ENCODE measurements around the gene TRIO. TPM values are rescaled to one million over a fixed set of nuclear protein-coding genes. Genes with fewer than 3 reads are reported as not detected.

The TRIO gene
- total and polyA plus RNA-seq, 2 donors (not counting 1 experiment from before 2014, with no cell fraction given), result 134 to 281 TPM

- peak in 1 of 2 donors; percentile 59 for DNase-seq (ENCODE audit: low read depth in 2 of 2)
- Histone ChIP-seq H3K9ac (ENCODE audit: insufficient read depth, low read length) (no peak overlapping the region), H2AFZ (ENCODE audit: low read length) (no peak overlapping the region), H4K20me1 (ENCODE audit: control insufficient read depth, extremely low read depth, insufficient read depth, low read length) (no peaks in the 10 kb centered on the region), H3K36me3 (ENCODE audit: control insufficient read depth, insufficient read depth, low read length) (peaks cover 5% of the 10 kb centered on the region), H3K4me2 (ENCODE audit: extremely low read depth, insufficient read depth, low read length) (no peak overlapping the region), H3K27me3 (ENCODE audit: control insufficient read depth, insufficient read depth, low read length) (no peaks in the 10 kb centered on the region), H3K4me1 (ENCODE audit: control insufficient read depth, extremely low read depth, insufficient read depth, low read length) (peaks cover 23% of the 10 kb centered on the region), H3K79me2 (ENCODE audit: control insufficient read depth, insufficient read depth, low read length) (peaks cover 58% of the 10 kb centered on the region), H3K9me3 (ENCODE audit: control insufficient read depth, insufficient read depth, low read depth, low read length) (no peaks in the 10 kb centered on the region), H3K27ac (ENCODE audit: insufficient read depth, low read length) (no peak overlapping the region), H3K4me3 (replicated peaks in 1 of 4; ENCODE audit: control extremely low read depth in 1 of 4, insufficient read depth in 1 of 4, low read depth in 3 of 4, low read length in 4 of 4) (no peak overlapping the region)
- TF ChIP-seq EZH2 (IDR thresholded peaks at IDR 0.05; ENCODE audit: low read length, missing control alignments), result no peak
- no peak for TF ChIP-seq CTCF (conservative IDR thresholded peaks at IDR 0.05 in 1 of 2, IDR thresholded peaks at IDR 0.05 in 1 of 2; ENCODE audit: low read depth in 1 of 2, low read length in 2 of 2)
Observed at GRCh38 chr5:14445013-14445412, 301.9 kb downstream of the TRIO start.

GRCh38 chr5:14445576-14446290 lies 302.6 kb downstream of the TRIO start:
- Histone ChIP-seq H3K79me2 (ENCODE audit: control insufficient read depth, insufficient read depth, low read length) (peaks cover 61% of the 10 kb centered on the region), H3K9ac (ENCODE audit: insufficient read depth, low read length) (no peak overlapping the region), H4K20me1 (ENCODE audit: control insufficient read depth, extremely low read depth, insufficient read depth, low read length) (no peaks in the 10 kb centered on the region), H3K4me3 (replicated peaks in 1 of 4; ENCODE audit: control extremely low read depth in 1 of 4, insufficient read depth in 1 of 4, low read depth in 3 of 4, low read length in 4 of 4) (no peak overlapping the region), H3K9me3 (ENCODE audit: control insufficient read depth, insufficient read depth, low read depth, low read length) (no peaks in the 10 kb centered on the region), H3K4me1 (ENCODE audit: control insufficient read depth, extremely low read depth, insufficient read depth, low read length) (peaks cover 29% of the 10 kb centered on the region), H3K27me3 (ENCODE audit: control insufficient read depth, insufficient read depth, low read length) (no peaks in the 10 kb centered on the region), H2AFZ (ENCODE audit: low read length) (no peak overlapping the region), H3K4me2 (ENCODE audit: extremely low read depth, insufficient read depth, low read length) (no peak overlapping the region), H3K36me3 (ENCODE audit: control insufficient read depth, insufficient read depth, low read length) (peaks cover 7% of the 10 kb centered on the region), H3K27ac (ENCODE audit: insufficient read depth, low read length) (peak overlapping the region; percentile 27)
- DNase-seq (ENCODE audit: low read depth in 2 of 2), result peak in 1 of 2 donors; percentile 82
- TF ChIP-seq CTCF (conservative IDR thresholded peaks at IDR 0.05 in 1 of 2, IDR thresholded peaks at IDR 0.05 in 1 of 2; ENCODE audit: low read depth in 1 of 2, low read length in 2 of 2) (no peak), EZH2 (IDR thresholded peaks at IDR 0.05; ENCODE audit: low read length, missing control alignments) (no peak)

- peaks cover 5% of the 10 kb centered on the region for H3K36me3 ChIP-seq (ENCODE audit: control insufficient read depth, insufficient read depth, low read length)
- no peaks in the 10 kb centered on the region for H3K27me3 ChIP-seq (ENCODE audit: control insufficient read depth, insufficient read depth, low read length)
- no peaks in the 10 kb centered on the region for H4K20me1 ChIP-seq (ENCODE audit: control insufficient read depth, extremely low read depth, insufficient read depth, low read length)
- peak overlapping the region; percentile 89 for H3K27ac ChIP-seq (ENCODE audit: insufficient read depth, low read length)
- H2AFZ ChIP-seq (ENCODE audit: low read length), result no peak overlapping the region
- H3K9ac ChIP-seq (ENCODE audit: insufficient read depth, low read length), result no peak overlapping the region
- peaks cover 54% of the 10 kb centered on the region for H3K79me2 ChIP-seq (ENCODE audit: control insufficient read depth, insufficient read depth, low read length)
- TF ChIP-seq EZH2 (IDR thresholded peaks at IDR 0.05; ENCODE audit: low read length, missing control alignments) (no peak), CTCF (conservative IDR thresholded peaks at IDR 0.05 in 1 of 2, IDR thresholded peaks at IDR 0.05 in 1 of 2; ENCODE audit: low read depth in 1 of 2, low read length in 2 of 2) (no peak)
- H3K9me3 ChIP-seq (ENCODE audit: control insufficient read depth, insufficient read depth, low read depth, low read length), result no peaks in the 10 kb centered on the region
- H3K4me1 ChIP-seq (ENCODE audit: control insufficient read depth, extremely low read depth, insufficient read depth, low read length), result peaks cover 36% of the 10 kb centered on the region
- peak overlapping the region; percentile 21 for H3K4me2 ChIP-seq (ENCODE audit: extremely low read depth, insufficient read depth, low read length)
- H3K4me3 ChIP-seq (replicated peaks in 1 of 4; ENCODE audit: control extremely low read depth in 1 of 4, insufficient read depth in 1 of 4, low read depth in 3 of 4, low read length in 4 of 4), result no peak overlapping the region
- DNase-seq (ENCODE audit: low read depth in 2 of 2), result peak; percentile 49 to 62
Observed at GRCh38 chr5:14447958-14448911, 305.1 kb downstream of the TRIO start.
